ENCODE data around the gene TMEM179.

TMEM179 gene

DNA sequence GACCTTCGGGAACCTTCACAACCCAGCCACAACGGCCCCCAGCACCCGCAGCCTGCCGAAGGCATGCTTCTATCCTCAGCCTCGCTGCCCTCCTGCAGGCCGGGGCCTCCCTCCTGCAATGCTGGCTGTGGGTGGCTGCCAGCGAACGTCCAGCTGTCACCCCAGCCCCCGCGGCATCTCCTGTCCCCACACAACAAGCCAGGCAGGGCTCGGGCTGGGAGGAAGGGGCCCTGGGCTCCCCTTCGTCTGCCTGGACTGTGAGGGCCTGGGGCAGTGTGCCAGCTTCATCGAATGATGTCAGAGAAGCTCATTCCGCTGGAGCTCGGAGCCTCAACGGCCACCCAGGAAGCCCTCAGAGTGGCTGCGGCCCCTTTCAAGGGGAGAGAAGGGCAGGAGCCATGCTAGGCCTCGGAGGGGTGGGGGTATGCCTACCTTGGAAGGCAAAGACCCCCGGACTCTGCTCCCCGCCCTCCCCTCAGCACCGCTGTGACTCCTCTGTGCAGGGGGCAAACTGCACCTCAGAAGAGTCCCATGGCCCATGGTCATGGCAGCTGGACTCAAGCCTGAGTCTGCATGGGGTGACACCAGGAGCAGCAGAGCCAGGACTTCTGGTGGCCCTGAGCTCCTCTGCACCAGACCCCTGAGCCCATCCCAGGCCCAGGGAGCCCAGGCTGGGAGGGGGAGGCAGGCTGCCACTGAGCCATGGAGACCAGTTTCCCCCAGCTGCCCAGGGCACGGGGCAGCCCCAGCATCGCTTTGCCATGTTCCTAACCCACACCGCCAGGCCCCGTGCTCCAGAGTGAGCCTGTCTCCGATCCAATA is 49.8 kb downstream of the TMEM179 start:
- TF ChIP-seq, protein P1, sequence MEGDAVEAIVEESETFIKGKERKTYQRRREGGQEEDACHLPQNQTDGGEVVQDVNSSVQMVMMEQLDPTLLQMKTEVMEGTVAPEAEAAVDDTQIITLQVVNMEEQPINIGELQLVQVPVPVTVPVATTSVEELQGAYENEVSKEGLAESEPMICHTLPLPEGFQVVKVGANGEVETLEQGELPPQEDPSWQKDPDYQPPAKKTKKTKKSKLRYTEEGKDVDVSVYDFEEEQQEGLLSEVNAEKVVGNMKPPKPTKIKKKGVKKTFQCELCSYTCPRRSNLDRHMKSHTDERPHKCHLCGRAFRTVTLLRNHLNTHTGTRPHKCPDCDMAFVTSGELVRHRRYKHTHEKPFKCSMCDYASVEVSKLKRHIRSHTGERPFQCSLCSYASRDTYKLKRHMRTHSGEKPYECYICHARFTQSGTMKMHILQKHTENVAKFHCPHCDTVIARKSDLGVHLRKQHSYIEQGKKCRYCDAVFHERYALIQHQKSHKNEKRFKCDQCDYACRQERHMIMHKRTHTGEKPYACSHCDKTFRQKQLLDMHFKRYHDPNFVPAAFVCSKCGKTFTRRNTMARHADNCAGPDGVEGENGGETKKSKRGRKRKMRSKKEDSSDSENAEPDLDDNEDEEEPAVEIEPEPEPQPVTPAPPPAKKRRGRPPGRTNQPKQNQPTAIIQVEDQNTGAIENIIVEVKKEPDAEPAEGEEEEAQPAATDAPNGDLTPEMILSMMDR (conservative IDR thresholded peaks at IDR 0.05; ENCODE audit: low read length): no peak
- no peak overlapping the region for H3K4me3 ChIP-seq (ENCODE audit: low read length)
- no peak for DNase-seq (ENCODE audit: low read depth)

DNA sequence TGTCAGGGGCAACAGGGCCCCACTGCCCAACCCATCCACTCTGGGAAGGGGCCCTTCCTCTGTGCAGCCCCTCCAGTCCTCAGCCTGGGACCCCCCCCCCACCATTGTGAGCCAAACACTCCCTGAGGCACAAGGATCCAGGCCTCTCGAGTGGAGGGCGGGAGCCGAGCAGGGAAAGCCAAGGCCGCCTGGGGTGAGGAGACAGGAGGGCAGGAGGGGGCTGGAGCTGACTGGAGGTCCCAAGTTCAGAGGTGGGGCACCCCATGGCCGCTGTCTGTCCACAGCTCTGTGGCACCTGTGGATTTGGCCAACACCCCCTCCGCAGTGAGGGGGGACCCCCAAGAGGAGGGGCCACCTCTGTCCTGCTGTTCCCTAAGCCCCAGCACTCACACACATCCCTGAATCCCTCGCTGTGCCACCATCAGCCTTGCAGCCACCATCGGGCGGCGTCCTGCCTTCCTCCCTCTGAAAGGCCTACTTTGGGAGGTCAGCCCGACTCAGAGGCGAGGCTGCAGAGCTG is 50.4 kb downstream of the TMEM179 start:
- DNase-seq (ENCODE audit: low read depth): no peak
- TF ChIP-seq, protein P1 (conservative IDR thresholded peaks at IDR 0.05; ENCODE audit: low read length): no peak
- H3K4me3 ChIP-seq (ENCODE audit: low read length): no peak overlapping the region

DNA sequence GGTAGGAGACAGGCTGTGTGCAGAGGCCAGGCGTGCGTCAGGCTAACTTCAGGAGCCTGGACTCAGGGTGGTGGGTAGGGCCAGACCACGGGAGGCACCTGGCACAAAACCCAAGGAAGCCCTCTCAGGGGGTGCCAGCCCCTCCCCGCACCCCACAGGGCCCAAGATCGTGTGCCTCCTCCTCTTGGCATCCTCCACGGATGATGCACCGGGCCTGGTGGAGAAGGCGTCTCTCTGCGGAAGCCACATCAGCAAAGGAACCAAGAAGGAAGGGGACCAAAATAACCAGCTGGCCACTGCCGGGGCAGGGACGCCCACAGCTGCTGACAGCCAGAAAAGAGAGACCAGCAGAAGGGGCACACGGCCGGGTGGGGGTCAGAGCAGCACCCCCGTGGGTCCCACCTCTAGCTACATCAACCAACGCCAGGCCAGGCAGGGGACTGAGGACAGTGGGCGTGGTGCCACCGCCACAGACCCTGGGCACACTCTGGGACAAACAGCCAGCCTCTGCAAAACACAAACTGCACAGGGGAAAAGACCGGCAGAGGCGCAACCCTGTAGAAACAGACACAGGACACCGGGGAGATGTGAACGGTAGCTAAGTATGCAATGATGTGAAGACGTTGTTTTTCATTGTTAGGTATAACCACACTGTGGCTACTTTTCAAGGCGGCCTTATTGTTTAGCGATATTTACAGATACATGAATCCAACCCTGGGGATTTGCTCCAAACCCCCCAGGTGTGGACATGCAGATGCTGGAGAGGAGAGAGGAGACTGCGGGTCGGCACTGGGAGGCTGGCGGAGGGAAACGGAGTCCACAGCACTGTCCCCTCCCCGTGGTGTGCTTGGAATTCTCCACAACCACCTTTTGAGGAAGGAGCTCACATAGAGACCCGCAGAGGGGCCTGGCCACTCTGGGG is 51.1 kb downstream of the TMEM179 start:
- no peak for DNase-seq (ENCODE audit: low read depth)
- no peak overlapping the region for H3K4me3 ChIP-seq (ENCODE audit: low read length)
- TF ChIP-seq, protein P1 (conservative IDR thresholded peaks at IDR 0.05; ENCODE audit: low read length): no peak

DNA sequence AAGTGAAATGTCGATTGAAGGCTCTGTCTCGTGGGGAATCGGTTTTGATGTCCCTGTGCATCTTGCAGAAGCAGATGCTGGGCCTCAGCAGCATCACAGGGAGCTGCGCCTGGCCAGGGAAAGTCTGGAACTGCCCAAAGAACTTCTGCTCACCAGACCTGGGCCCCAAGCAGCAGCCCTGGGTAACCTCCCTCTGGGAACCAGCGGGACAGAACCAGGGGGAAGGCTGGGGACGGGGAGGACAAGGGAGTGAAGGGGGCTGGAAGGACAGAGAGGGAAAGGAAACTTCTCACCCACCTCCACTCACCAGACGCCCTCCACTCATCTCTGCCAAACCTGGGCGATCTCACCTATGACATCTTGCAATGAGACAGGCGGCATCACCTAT is 51.8 kb downstream of the TMEM179 start:
- no peak overlapping the region for H3K4me3 ChIP-seq (ENCODE audit: low read length)
- TF ChIP-seq, protein P1 (conservative IDR thresholded peaks at IDR 0.05; ENCODE audit: low read length): no peak
- no peak for DNase-seq (ENCODE audit: low read depth)

DNA sequence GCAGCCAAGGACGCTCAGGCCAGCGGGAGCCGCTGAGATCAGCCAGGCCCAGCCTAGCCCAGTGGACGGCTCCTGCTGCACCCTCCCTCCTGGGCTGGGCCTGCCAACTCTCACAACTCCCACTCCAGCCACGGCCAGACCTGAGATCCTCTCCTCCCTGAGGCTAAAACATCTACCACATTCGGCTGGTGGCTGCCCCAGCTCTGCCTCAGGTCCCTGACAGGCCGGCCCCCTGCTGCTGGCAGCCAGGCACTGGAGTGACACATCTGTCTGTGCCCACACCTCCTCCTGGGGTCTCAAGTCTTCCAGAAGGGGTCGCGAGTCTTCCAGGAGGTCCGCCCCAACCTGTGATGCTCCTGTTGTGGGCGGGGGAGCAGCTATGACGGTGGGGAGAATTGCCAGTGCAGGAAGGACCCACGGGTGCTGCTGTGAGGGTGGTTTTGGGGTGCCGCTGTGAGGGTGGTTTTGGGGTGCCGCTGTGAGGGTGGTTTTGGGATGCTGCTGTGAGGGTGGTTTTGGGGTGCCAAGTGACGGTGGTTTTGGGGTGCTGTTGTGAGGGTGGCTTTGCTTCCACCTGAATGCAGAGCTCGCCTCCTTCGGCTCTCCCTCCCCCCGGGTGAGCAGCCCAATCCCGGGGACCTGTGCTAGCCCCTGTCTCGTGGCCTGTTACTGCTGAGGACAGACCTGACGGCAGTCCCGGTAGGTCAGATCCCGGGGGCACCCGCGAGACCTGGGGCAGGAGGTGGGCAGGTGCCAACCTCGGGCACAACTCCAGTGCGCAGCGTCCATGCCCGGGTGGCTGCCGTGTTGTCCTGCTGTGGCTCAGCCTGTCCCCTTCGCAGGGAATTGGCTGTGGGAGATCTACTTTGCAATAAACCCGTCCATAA is 52.5 kb downstream of the TMEM179 start:
- no peak for DNase-seq (ENCODE audit: low read depth)
- H3K4me3 ChIP-seq (ENCODE audit: low read length): no peak overlapping the region
- TF ChIP-seq, protein P1 (conservative IDR thresholded peaks at IDR 0.05; ENCODE audit: low read length): no peak

DNA sequence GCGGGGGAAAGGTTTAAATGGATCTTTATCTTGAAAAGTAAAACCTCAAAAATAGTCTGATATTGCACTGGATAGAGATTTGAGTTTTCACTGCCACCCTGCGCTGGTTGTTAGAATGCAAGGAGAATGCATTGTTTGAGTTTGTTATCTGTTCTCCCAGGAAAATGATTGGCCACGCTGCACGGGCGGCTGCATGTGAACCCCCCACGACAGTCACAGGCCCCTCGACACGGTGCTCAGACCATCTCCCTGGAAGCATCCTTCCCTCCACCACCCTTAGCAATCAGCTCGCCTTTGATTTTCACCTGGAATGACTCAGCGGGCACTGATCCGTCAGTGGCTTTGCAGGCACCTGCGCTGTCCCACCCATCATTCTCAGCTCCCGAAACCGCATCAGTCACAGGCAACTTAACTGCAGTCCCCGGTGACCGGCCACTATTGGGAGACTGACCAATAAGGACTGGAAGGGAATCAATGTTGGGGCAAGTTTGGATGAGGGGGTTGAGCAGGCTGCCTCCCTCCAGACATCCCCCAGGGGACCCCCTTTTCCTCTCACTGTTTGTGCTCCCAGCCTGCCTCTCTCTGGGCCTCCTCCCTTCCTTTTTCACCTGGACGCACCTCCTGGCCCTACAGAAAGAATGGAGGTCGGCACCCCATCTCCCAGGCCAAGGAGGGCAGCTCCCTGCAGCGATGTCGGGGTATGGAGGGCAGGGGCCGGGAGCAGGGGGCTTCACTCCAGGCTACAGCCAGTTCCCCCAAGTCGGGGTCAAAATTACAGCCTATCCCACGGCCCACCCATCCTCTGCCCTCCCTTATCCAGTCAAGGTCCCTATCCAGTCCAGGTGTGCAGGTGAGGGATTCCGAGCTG is 53.5 kb downstream of the TMEM179 start:
- TF ChIP-seq, protein P1 (conservative IDR thresholded peaks at IDR 0.05; ENCODE audit: low read length): no peak
- no peak for DNase-seq (ENCODE audit: low read depth)

More for the DNA sequence above, 53.5 kb downstream of the TMEM179 start:
- no peak overlapping the region for H3K4me3 ChIP-seq (ENCODE audit: low read length)
